Natural killer cell (primary cell): ENCODE measurements around the gene LRIT2. TPM values are rescaled to one million over a fixed set of nuclear protein-coding genes. Genes with fewer than 3 reads are reported as not detected.

Experiments
- ATAC-seq, 3 donors: fragments of 150-1000 bp in 2 of 3; fragments of 200-7000 bp in 1 of 3; cut with Tn5 transposase; 1 replicate in 1 of 3; 2 replicates in 2 of 3; pipeline ENCODE4 v1.10.0; 2021; ENCODE audit warnings: mild to moderate bottlenecking in 2 of 3, moderate library complexity in 2 of 3
- DNase-seq, 2 donors: peaks; one replicate each; pipeline versions ENCODE4 v3.0.0 to v3.0.0-alpha.2; 2013 to 2021; ENCODE audit warnings: mixed read lengths in 1 of 2
- H3K27ac ChIP-seq: one replicate; pipeline ENCODE4 v1.5.1; 2013; ENCODE audit warnings: mild to moderate bottlenecking, low read length
- H3K27me3 ChIP-seq: one replicate; pipeline ENCODE4 v1.6.1; 2013; ENCODE audit warnings: low read length; ENCODE audit not compliant: control insufficient read depth, insufficient read depth
- H3K36me3 ChIP-seq: one replicate; pipeline ENCODE4 v1.6.1; 2013; ENCODE audit warnings: low read length; ENCODE audit not compliant: control insufficient read depth, insufficient read depth
- H3K4me1 ChIP-seq: one replicate; pipeline ENCODE4 v1.6.1; 2013; ENCODE audit warnings: low read length; ENCODE audit not compliant: control insufficient read depth, insufficient read depth
- H3K4me3 ChIP-seq: one replicate; pipeline ENCODE4 v1.5.1; 2013; ENCODE audit warnings: low read length
- H3K9me3 ChIP-seq: one replicate; pipeline ENCODE4 v1.6.1; 2013; ENCODE audit warnings: low read length; ENCODE audit not compliant: control insufficient read depth, insufficient read depth
- H3K27ac Mint-ChIP-seq, 2 donors: one replicate each; pipeline ENCODE4 v1.8.0; 2022; ENCODE audit warnings: mild to moderate bottlenecking in 2 of 2, mixed read lengths in 2 of 2, moderate library complexity in 1 of 2
- H3K27me3 Mint-ChIP-seq, 2 donors: one replicate each; pipeline ENCODE4 v1.8.0; 2022; ENCODE audit warnings: low read depth in 2 of 2, mixed read lengths in 2 of 2
- H3K36me3 Mint-ChIP-seq: one replicate; pipeline ENCODE4 v1.8.0; 2022; ENCODE audit warnings: mixed read lengths
- H3K4me1 Mint-ChIP-seq, 2 donors: one replicate each; pipeline ENCODE4 v1.8.0; 2022; ENCODE audit warnings: mixed read lengths in 2 of 2
- H3K4me3 Mint-ChIP-seq: one replicate; pipeline ENCODE4 v1.8.0; 2022; ENCODE audit warnings: mild to moderate bottlenecking, moderate library complexity, mixed read lengths
- H3K9me3 Mint-ChIP-seq, 2 donors: one replicate each; pipeline ENCODE4 v1.8.0; 2022; ENCODE audit warnings: mixed read lengths in 2 of 2
- CTCF ChIP-seq: fragments of 200-600 bp; IDR thresholded peaks from one replicate; pipeline ENCODE4 v1.8.0; 2022; ENCODE audit warnings: antibody characterized with exemption
- WGBS: methylation state at CpG from one replicate; pipeline ENCODE4 v1.1.7; 2013; ENCODE audit warnings: missing lambda C conversion rate; ENCODE audit not compliant: insufficient coverage; 5-methylcytosine and 5-hydroxymethylcytosine counted together
- intact Hi-C: fragments of 100-400 bp; cut with micrococcal nuclease; formaldehyde crosslinking; loops from one replicate; pipeline ENCODE4 v1.14.2; 2022
- total RNA-seq, 4 donors: library from RNA; stranded (reverse); fragments of 120-200 nt in 1 of 4; gene quantifications; one replicate each; pipeline versions ENCODE4 v1.2.3 to v1.2.4, GENCODE V29; 2013 to 2022

LRIT2 gene
- total RNA-seq, 3 donors from 2014 or later (not counting 1 experiment from before 2014, with no cell fraction given) = not detected

- H3K4me3 ChIP-seq = no peak overlapping the region
- Mint-ChIP-seq H3K9me3 (no peaks in the 10 kb centered on the region), H3K4me3 (no peak overlapping the region), H3K27ac (no peak overlapping the region), H3K36me3 (no peaks in the 10 kb centered on the region), H3K27me3 (peaks cover 6 to 14% of the 10 kb centered on the region in 2 donors), H3K4me1 (no peaks in the 10 kb centered on the region)
- H3K9me3 ChIP-seq = no peaks in the 10 kb centered on the region
- intact Hi-C loops = no loop called here
- ATAC-seq = no peak
- H3K27me3 ChIP-seq = no peaks in the 10 kb centered on the region
- TF ChIP-seq CTCF = no peak
- no peaks in the 10 kb centered on the region for H3K4me1 ChIP-seq
- DNase-seq = no peak
- H3K36me3 ChIP-seq = no peaks in the 10 kb centered on the region
- H3K27ac ChIP-seq = no peak overlapping the region
- WGBS = 77% methylated on average over 6 of the region's 6 CpGs
Observed at GRCh38 chr10:84247496-84247895, 22.2 kb upstream of the LRIT2 start.

- DNase-seq (no peak), ATAC-seq (no peak)
- H3K9me3 Mint-ChIP-seq = no peaks in the 10 kb centered on the region
- H3K4me1 ChIP-seq = no peaks in the 10 kb centered on the region
- no peaks in the 10 kb centered on the region for H3K36me3 ChIP-seq
- H3K27ac ChIP-seq = no peak within 1 kb of the TSS
- intact Hi-C loops = no loop called here
- no peaks in the 10 kb centered on the region for H3K27me3 ChIP-seq
- no peaks in the 10 kb centered on the region for H3K9me3 ChIP-seq
- H3K36me3 Mint-ChIP-seq = no peaks in the 10 kb centered on the region
- H3K4me3 ChIP-seq = no peak within 1 kb of the TSS
- no peak within 1 kb of the TSS for H3K4me3 Mint-ChIP-seq
- H3K27ac Mint-ChIP-seq = no peak within 1 kb of the TSS
- H3K27me3 Mint-ChIP-seq = peaks cover 6 to 14% of the 10 kb centered on the region in 2 donors
- WGBS = 73% methylated on average over 9 of the region's 9 CpGs
- no peak for TF ChIP-seq CTCF
- no peaks in the 10 kb centered on the region for H3K4me1 Mint-ChIP-seq
Observed at GRCh38 chr10:84244651-84245270, 19.4 kb upstream of the LRIT2 start, which contains the start of gene RGR. RGR (plus strand) TSS chr10:84245053; CDS start chr10:84245091, 38 bp downstream.

GRCh38 chr10:84243759-84244158 lies 18.4 kb upstream of the LRIT2 start:
- no peak overlapping the region for H3K27ac ChIP-seq
- Mint-ChIP-seq H3K4me3 (no peak overlapping the region), H3K27me3 (peaks cover 6 to 18% of the 10 kb centered on the region in 2 donors), H3K27ac (no peak overlapping the region), H3K36me3 (no peaks in the 10 kb centered on the region), H3K9me3 (no peaks in the 10 kb centered on the region), H3K4me1 (no peaks in the 10 kb centered on the region)
- no peaks in the 10 kb centered on the region for H3K4me1 ChIP-seq
- no peaks in the 10 kb centered on the region for H3K36me3 ChIP-seq
- intact Hi-C loops = no loop called here
- WGBS = 82% methylated on average over 3 of the region's 3 CpGs
- H3K27me3 ChIP-seq = no peaks in the 10 kb centered on the region
- no peak for TF ChIP-seq CTCF
- no peak overlapping the region for H3K4me3 ChIP-seq
- DNase-seq (no peak), ATAC-seq (no peak)
- no peaks in the 10 kb centered on the region for H3K9me3 ChIP-seq
